GM23338 (cell line): ENCODE data around the gene AP1S3. TPM values are rescaled to one million over a fixed set of nuclear protein-coding genes. Genes with fewer than 3 reads are reported as not detected.

ENCODE experiments used
- ATAC-seq: fragments of 200-7000 bp; cut with Tn5 transposase; 3 replicates; pipeline ENCODE4 v1.9.1; 2020
- DNase-seq: peaks from one replicate; pipeline ENCODE4 v3.0.0-alpha.2; 2015; ENCODE audit warnings: low spot score
- H2AFZ ChIP-seq: fragments of 200-600 bp; sonication (generic); 2 replicates; pipeline ENCODE4 v1.8.0; 2016; ENCODE audit warnings: antibody characterized with exemption, mild to moderate bottlenecking, moderate library complexity
- H3F3A ChIP-seq: fragments of 200-600 bp; sonication (generic); replicated peaks from 2 replicates; pipeline ENCODE4 v1.8.0; 2017; ENCODE audit warnings: antibody characterized with exemption, mixed run types, low read depth
- H3K27ac ChIP-seq: fragments of 200-600 bp; sonication (generic); 2 replicates; pipeline ENCODE4 v1.6.1; 2016; ENCODE audit warnings: low read depth
- H3K27me3 ChIP-seq: fragments of 200-600 bp; sonication (generic); 2 replicates; pipeline ENCODE4 v1.8.0; 2016; ENCODE audit warnings: mild to moderate bottlenecking, mixed run types, moderate library complexity; ENCODE audit not compliant: insufficient read depth
- H3K36me3 ChIP-seq: fragments of 200-600 bp; sonication (generic); 2 replicates; pipeline ENCODE4 v1.8.0; 2016; ENCODE audit warnings: mild to moderate bottlenecking; ENCODE audit not compliant: insufficient read depth
- H3K4me1 ChIP-seq: fragments of 200-600 bp; sonication (generic); 2 replicates; pipeline ENCODE4 v1.8.0; 2016; ENCODE audit warnings: mild to moderate bottlenecking, moderate library complexity; ENCODE audit not compliant: insufficient read depth
- H3K4me2 ChIP-seq: fragments of 200-600 bp; sonication (generic); 2 replicates; pipeline ENCODE4 v1.7.1; 2017; ENCODE audit warnings: mixed run types
- H3K4me3 ChIP-seq: fragments of 200-600 bp; sonication (generic); 2 replicates; pipeline ENCODE4 v1.6.1; 2016; ENCODE audit warnings: mixed run types
- H3K79me2 ChIP-seq: fragments of 200-600 bp; sonication (generic); replicated peaks from 2 replicates; pipeline ENCODE4 v1.8.0; 2017; ENCODE audit warnings: mild to moderate bottlenecking; ENCODE audit not compliant: insufficient read depth
- H3K9me2 ChIP-seq: fragments of 200-600 bp; sonication (generic); 2 replicates; pipeline ENCODE4 v1.8.0; 2017; ENCODE audit not compliant: insufficient read depth
- H4K20me1 ChIP-seq: fragments of 200-600 bp; sonication (generic); replicated peaks from 2 replicates; pipeline ENCODE4 v1.8.0; 2017; ENCODE audit warnings: mild to moderate bottlenecking; ENCODE audit not compliant: insufficient read depth
- H3K27ac Mint-ChIP-seq: 2 replicates; pipeline ENCODE4 v1.8.0; 2020; ENCODE audit warnings: inconsistent platforms, mild to moderate bottlenecking, moderate library complexity, mixed read lengths
- H3K27me3 Mint-ChIP-seq: 3 replicates; pipeline ENCODE4 v1.8.0; 2022; ENCODE audit warnings: low read depth, mild to moderate bottlenecking, moderate library complexity, mixed read lengths, inconsistent platforms; ENCODE audit not compliant: insufficient read depth, poor library complexity
- H3K36me3 Mint-ChIP-seq: 3 replicates; pipeline ENCODE4 v1.8.0; 2021; ENCODE audit warnings: low read depth, mild to moderate bottlenecking, inconsistent platforms, moderate library complexity, mixed read lengths
- H3K4me1 Mint-ChIP-seq: 3 replicates; pipeline ENCODE4 v1.8.0; 2020; ENCODE audit warnings: mild to moderate bottlenecking, inconsistent platforms, mixed read lengths
- H3K4me3 Mint-ChIP-seq: 3 replicates; pipeline ENCODE4 v1.8.0; 2021; ENCODE audit warnings: moderate library complexity, mild to moderate bottlenecking, inconsistent platforms, mixed read lengths
- H3K9me3 Mint-ChIP-seq: 3 replicates; pipeline ENCODE4 v1.8.0; 2020; ENCODE audit warnings: moderate library complexity, mild to moderate bottlenecking, inconsistent platforms, mixed read lengths
- CREB1 ChIP-seq: fragments of 250-450 bp; sonication (Bioruptor Pico); IDR thresholded peaks from 2 replicates; pipeline ENCODE4 v1.5.0; 2020; ENCODE audit warnings: low read depth, mild to moderate bottlenecking, moderate library complexity
- ETS1 ChIP-seq: IDR thresholded peaks from 2 replicates; pipeline ENCODE4 v1.6.1; 2016; ENCODE audit warnings: antibody characterized with exemption
- EZH2 ChIP-seq: fragments of 200-600 bp; sonication (generic); IDR thresholded peaks from one replicate; pipeline ENCODE4 v1.8.0; 2017; ENCODE audit warnings: antibody characterized with exemption, mild to moderate bottlenecking, low read depth; ENCODE audit not compliant: unreplicated experiment
- EZH2phosphoT487 ChIP-seq: fragments of 200-600 bp; sonication (generic); IDR thresholded peaks from one replicate; pipeline ENCODE4 v1.8.1; 2018; ENCODE audit warnings: antibody characterized with exemption; ENCODE audit not compliant: unreplicated experiment
- NANOG ChIP-seq: IDR thresholded peaks from 2 replicates; pipeline ENCODE4 v1.6.1; 2016; ENCODE audit warnings: antibody characterized with exemption, borderline replicate concordance
- REST ChIP-seq: IDR thresholded peaks from one replicate; pipeline ENCODE4 v1.6.1; 2018; ENCODE audit warnings: antibody characterized with exemption; ENCODE audit not compliant: unreplicated experiment
- STAT1 ChIP-seq: IDR thresholded peaks from one replicate; pipeline ENCODE4 v1.6.1; 2016; ENCODE audit warnings: antibody characterized with exemption; ENCODE audit not compliant: unreplicated experiment
- ZNF114 ChIP-seq: fragments of 250-450 bp; sonication (Bioruptor Pico); IDR thresholded peaks from 2 replicates; pipeline ENCODE4 v1.5.0; 2020; ENCODE audit warnings: mild to moderate bottlenecking, moderate library complexity
- ZNF331 ChIP-seq: fragments of 250-450 bp; sonication (Bioruptor Pico); IDR thresholded peaks from 2 replicates; pipeline ENCODE4 v1.5.0; 2020; ENCODE audit warnings: low read depth, mild to moderate bottlenecking, moderate library complexity
- ZNF462 ChIP-seq: fragments of 250-450 bp; sonication (Bioruptor Pico); IDR thresholded peaks from 2 replicates; pipeline ENCODE4 v1.5.0; 2020; ENCODE audit warnings: mild to moderate bottlenecking, moderate library complexity
- polyA plus RNA-seq: library from polyadenylated mRNA; unstranded; fragments of >200 nt; fragmentation: Nextera tagmentation; extraction: Ambion mirVana; gene quantifications from 2 replicates; pipeline ENCODE4 v1.2.1, GENCODE V29; 2016
- total RNA-seq: library from RNA; depleted of rRNA; stranded (reverse); fragments of >200 nt; shearing (Covaris generic); gene quantifications from 2 replicates; pipeline ENCODE4 v1.2.3, GENCODE V29; 2014

Gene AP1S3
- total and polyA plus RNA-seq, 2 experiments from 2014 or later = 8.8 to 25.5 TPM

- no peak for TF ChIP-seq ETS1
- TF ChIP-seq ZNF114 (CRISPR knock-in tag) = no peak
- no peak for TF ChIP-seq REST
- TF ChIP-seq STAT1 = no peak
- TF ChIP-seq CREB1 (CRISPR knock-in tag) = no peak
- no peak for TF ChIP-seq EZH2phosphoT487
- TF ChIP-seq NANOG = no peak
- TF ChIP-seq ZNF331 (CRISPR knock-in tag) = no peak
- no peak for TF ChIP-seq EZH2
Observed at GRCh38 chr2:223736488-223736887, 100.9 kb downstream of the AP1S3 start (continued).

GRCh38 chr2:223735659-223736244 lies 101.6 kb downstream of the AP1S3 start:
- Histone ChIP-seq H3K4me2 (no peak overlapping the region), H3K79me2 (no peaks in the 10 kb centered on the region), H3F3A (no peaks in the 10 kb centered on the region), H3K36me3 (no peaks in the 10 kb centered on the region), H3K27ac (no peak overlapping the region), H3K4me3 (no peak overlapping the region), H4K20me1 (no peaks in the 10 kb centered on the region), H3K27me3 (no peaks in the 10 kb centered on the region), H2AFZ (no peak overlapping the region), H3K9me2 (0 out of 2 replicates have a peak, but pooled peaks cover 9% of the 10 kb centered on the region), H3K4me1 (no peaks in the 10 kb centered on the region)
- TF ChIP-seq CREB1 (CRISPR knock-in tag) (no peak), ZNF114 (CRISPR knock-in tag) (no peak), ETS1 (no peak), ZNF331 (CRISPR knock-in tag) (no peak), ZNF462 (CRISPR knock-in tag) (no peak), EZH2phosphoT487 (no peak)
- ATAC-seq (no peak), DNase-seq (no peak)
- peaks cover 2% of the 10 kb centered on the region; the same call in 2 of the 3 replicates for H3K4me1 Mint-ChIP-seq
- no peak overlapping the region for H3K27ac Mint-ChIP-seq
- peaks cover 4% of the 10 kb centered on the region; the same call in 2 of the 3 replicates for H3K9me3 Mint-ChIP-seq
- H3K4me3 Mint-ChIP-seq = no peak overlapping the region
- no peaks in the 10 kb centered on the region for H3K36me3 Mint-ChIP-seq
- H3K27me3 Mint-ChIP-seq = peaks cover 6% of the 10 kb centered on the region
